Measurements from ENCODE around the gene MBD3L1. TPM values are rescaled to one million over a fixed set of nuclear protein-coding genes. Genes with fewer than 3 reads are reported as not detected.

MBD3L1 gene
- total RNA-seq, 1 experiment from 2014 or later: not detected

GRCh38 chr19:8811315-8812172 lies 20.6 kb upstream of the MBD3L1 start:
- H4K20me1 ChIP-seq (ENCODE audit: insufficient read depth): no peaks in the 10 kb centered on the region; the same call in 1 of the 2 replicates
- H3K4me3 ChIP-seq: no peak overlapping the region; the same call in 1 of the 2 replicates
- H3K4me1 ChIP-seq (replicated peaks; ENCODE audit: insufficient read depth): no peaks in the 10 kb centered on the region
- DNase-seq: no peak
- peaks cover 10% of the 10 kb centered on the region; the same call in 1 of the 2 replicates for H3F3A ChIP-seq (ENCODE audit: insufficient read depth, low read depth)
- ChIA-PET POLR2A (ENCODE audit: unreplicated experiment) (no interaction called here), CTCF (no interaction called here)
- H3K27ac ChIP-seq: no peak overlapping the region
- H3K9me2 ChIP-seq (ENCODE audit: insufficient read depth): no peaks in the 10 kb centered on the region
- no TSS peak for BruUV-seq (replicated peaks)
- intact Hi-C loops (cut with micrococcal nuclease; ENCODE audit: unreplicated experiment): no loop called here
- no peak overlapping the region for H3K4me2 ChIP-seq
- H3K79me2 ChIP-seq (ENCODE audit: low read depth): no peaks in the 10 kb centered on the region
- no peak for TF ChIP-seq CTCF (conservative IDR thresholded peaks at IDR 0.05)
- TF ChIP-seq EZH2 (IDR thresholded peaks at IDR 0.05; ENCODE audit: low read depth): no peak
- no peak overlapping the region for H2AFZ ChIP-seq
- H3K36me3 ChIP-seq (ENCODE audit: low read depth): peaks cover 79% of the 10 kb centered on the region
- H3K27me3 ChIP-seq (ENCODE audit: insufficient read depth, low read depth): no peaks in the 10 kb centered on the region
- peaks cover 92% of the 10 kb centered on the region for H3K9me3 ChIP-seq (ENCODE audit: insufficient read depth, low read depth)

- DNase-seq: no peak
- no peaks in the 10 kb centered on the region for H3K4me1 ChIP-seq (replicated peaks; ENCODE audit: insufficient read depth)
- H4K20me1 ChIP-seq (ENCODE audit: insufficient read depth): no peaks in the 10 kb centered on the region; the same call in 1 of the 2 replicates
- peaks cover 10% of the 10 kb centered on the region; the same call in 1 of the 2 replicates for H3F3A ChIP-seq (ENCODE audit: insufficient read depth, low read depth)
- peaks cover 79% of the 10 kb centered on the region for H3K9me3 ChIP-seq (ENCODE audit: insufficient read depth, low read depth)
- peaks cover 88% of the 10 kb centered on the region for H3K36me3 ChIP-seq (ENCODE audit: low read depth)
- intact Hi-C loops (cut with micrococcal nuclease; ENCODE audit: unreplicated experiment): no loop called here
- no peaks in the 10 kb centered on the region for H3K79me2 ChIP-seq (ENCODE audit: low read depth)
- no peak overlapping the region for H2AFZ ChIP-seq
- no peak overlapping the region for H3K27ac ChIP-seq
- POLR2A ChIA-PET (ENCODE audit: unreplicated experiment): no interaction called here
- H3K4me2 ChIP-seq: no peak overlapping the region
- no TSS peak for BruUV-seq (replicated peaks)
- CTCF ChIA-PET: no interaction called here
- H3K27me3 ChIP-seq (ENCODE audit: insufficient read depth, low read depth): no peaks in the 10 kb centered on the region
- no peaks in the 10 kb centered on the region for H3K9me2 ChIP-seq (ENCODE audit: insufficient read depth)
- H3K4me3 ChIP-seq: no peak overlapping the region; the same call in 1 of the 2 replicates
- TF ChIP-seq CTCF (conservative IDR thresholded peaks at IDR 0.05) (no peak), EZH2 (IDR thresholded peaks at IDR 0.05; ENCODE audit: low read depth) (no peak)
Observed at GRCh38 chr19:8814176-8814575, 18.0 kb upstream of the MBD3L1 start.

GRCh38 chr19:8815780-8816179 lies 16.4 kb upstream of the MBD3L1 start:
- no peaks in the 10 kb centered on the region for H3K27me3 ChIP-seq (ENCODE audit: insufficient read depth, low read depth)
- H3K4me1 ChIP-seq (replicated peaks; ENCODE audit: insufficient read depth): no peaks in the 10 kb centered on the region
- intact Hi-C loops (cut with micrococcal nuclease; ENCODE audit: unreplicated experiment): no loop called here
- H3K79me2 ChIP-seq (ENCODE audit: low read depth): no peaks in the 10 kb centered on the region
- H2AFZ ChIP-seq: no peak overlapping the region
- peaks cover 75% of the 10 kb centered on the region for H3K9me3 ChIP-seq (ENCODE audit: insufficient read depth, low read depth)
- H3F3A ChIP-seq (ENCODE audit: insufficient read depth, low read depth): peaks cover 10% of the 10 kb centered on the region; the same call in 1 of the 2 replicates
- no peak for DNase-seq
- peak overlapping the region; percentile 15; the same call in 1 of the 2 replicates for H3K4me3 ChIP-seq
- no peak for TF ChIP-seq CTCF (conservative IDR thresholded peaks at IDR 0.05)
- no peak for TF ChIP-seq EZH2 (IDR thresholded peaks at IDR 0.05; ENCODE audit: low read depth)
- no peaks in the 10 kb centered on the region for H3K9me2 ChIP-seq (ENCODE audit: insufficient read depth)
- H3K27ac ChIP-seq: no peak overlapping the region
- no peak overlapping the region for H3K4me2 ChIP-seq
- H3K36me3 ChIP-seq (ENCODE audit: low read depth): peaks cover 94% of the 10 kb centered on the region
- H4K20me1 ChIP-seq (ENCODE audit: insufficient read depth): no peaks in the 10 kb centered on the region; the same call in 1 of the 2 replicates
- BruUV-seq (replicated peaks): no TSS peak
- POLR2A ChIA-PET (ENCODE audit: unreplicated experiment): no interaction called here
- CTCF ChIA-PET: no interaction called here

All from PC-9 (cell line).